Type B pancreatic cell (in vitro differentiated cells): ENCODE measurements around the gene PARD3. TPM values are rescaled to one million over a fixed set of nuclear protein-coding genes. Genes with fewer than 3 reads are reported as not detected.

Source experiments
- DNase-seq: peaks from one replicate; pipeline ENCODE4 v3.0.0; 2021; ENCODE audit warnings: mixed read lengths; ENCODE audit not compliant: unreplicated experiment; ENCODE audit errors: extremely low spot score
- H3K27ac Mint-ChIP-seq: 2 replicates; pipeline ENCODE4 v1.8.0; 2021; ENCODE audit warnings: mild to moderate bottlenecking, mixed read lengths
- H3K27me3 Mint-ChIP-seq: 2 replicates; pipeline ENCODE4 v1.8.0; 2021; ENCODE audit warnings: mixed read lengths
- H3K36me3 Mint-ChIP-seq: 2 replicates; pipeline ENCODE4 v1.8.0; 2021; ENCODE audit warnings: mixed read lengths
- H3K4me1 Mint-ChIP-seq: one replicate; pipeline ENCODE4 v1.8.0; 2021; ENCODE audit warnings: mixed read lengths; ENCODE audit not compliant: unreplicated experiment
- H3K4me3 Mint-ChIP-seq: 2 replicates; pipeline ENCODE4 v1.8.0; 2021; ENCODE audit warnings: mild to moderate bottlenecking, mixed read lengths
- H3K9me3 Mint-ChIP-seq: 2 replicates; pipeline ENCODE4 v1.8.0; 2021; ENCODE audit warnings: mixed read lengths
- CTCF ChIP-seq: fragments of 200-600 bp; sonication (generic); conservative IDR thresholded peaks from 2 replicates; pipeline ENCODE4 v1.5.0; 2021; ENCODE audit warnings: antibody characterized with exemption, mild to moderate bottlenecking
- total RNA-seq: library from RNA; stranded (reverse); gene quantifications from 2 replicates; pipeline ENCODE4 v1.2.1, GENCODE V29; 2021; ENCODE audit warnings: low replicate concordance

PARD3 gene
- total RNA-seq, 1 donor from 2014 or later = 52.3 TPM

- no peaks in the 10 kb centered on the region for H3K27me3 Mint-ChIP-seq
- H3K4me3 Mint-ChIP-seq = no peak overlapping the region
- peaks cover 6% of the 10 kb centered on the region for H3K36me3 Mint-ChIP-seq
- peaks cover 36% of the 10 kb centered on the region for H3K4me1 Mint-ChIP-seq
- no peak for TF ChIP-seq CTCF
- no peak overlapping the region for H3K27ac Mint-ChIP-seq
- no peaks in the 10 kb centered on the region for H3K9me3 Mint-ChIP-seq
- no peak for DNase-seq
Measured at GRCh38 chr10:34626158-34626880, 188.8 kb downstream of the PARD3 start.

- Mint-ChIP-seq H3K4me3 (no peak overlapping the region), H3K27ac (no peak overlapping the region), H3K9me3 (no peaks in the 10 kb centered on the region), H3K27me3 (no peaks in the 10 kb centered on the region), H3K4me1 (peaks cover 37% of the 10 kb centered on the region), H3K36me3 (peaks cover 11% of the 10 kb centered on the region)
- no peak for TF ChIP-seq CTCF
- DNase-seq = no peak
Measured at GRCh38 chr10:34624323-34625153, 190.6 kb downstream of the PARD3 start.

- no peak for DNase-seq
- peaks cover 30% of the 10 kb centered on the region for H3K4me1 Mint-ChIP-seq
- H3K27me3 Mint-ChIP-seq = no peaks in the 10 kb centered on the region
- no peaks in the 10 kb centered on the region for H3K9me3 Mint-ChIP-seq
- no peak for TF ChIP-seq CTCF
- H3K36me3 Mint-ChIP-seq = peaks cover 11% of the 10 kb centered on the region
- peak overlapping the region; percentile 25 for H3K27ac Mint-ChIP-seq
- peak overlapping the region; percentile 35 for H3K4me3 Mint-ChIP-seq
Measured at GRCh38 chr10:34622945-34623344, 192.2 kb downstream of the PARD3 start.

DNA sequence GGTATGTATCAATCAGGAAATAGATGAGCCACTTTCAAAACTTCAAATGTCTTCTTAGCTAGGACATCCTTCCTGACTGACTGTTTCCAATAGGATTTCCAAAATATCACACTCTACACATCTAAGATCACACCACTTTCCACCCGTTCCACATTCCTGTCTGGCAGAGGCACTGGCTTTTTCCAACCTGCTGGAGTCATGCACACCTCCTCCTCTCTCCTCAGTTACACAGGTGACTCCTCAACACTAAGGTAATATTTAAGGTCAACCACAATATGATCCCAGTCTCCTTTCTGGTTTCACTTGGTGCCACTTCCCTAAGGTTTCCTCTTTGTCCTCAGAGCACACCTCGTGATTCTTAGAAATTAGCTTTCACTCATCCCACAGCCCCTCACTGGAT lies 196.5 kb downstream of the PARD3 start:
- Mint-ChIP-seq H3K27ac (no peak overlapping the region), H3K27me3 (no peaks in the 10 kb centered on the region), H3K4me1 (peaks cover 21% of the 10 kb centered on the region), H3K9me3 (no peaks in the 10 kb centered on the region), H3K4me3 (no peak overlapping the region), H3K36me3 (peaks cover 10% of the 10 kb centered on the region)
- DNase-seq = no peak
- no peak for TF ChIP-seq CTCF

- H3K27me3 Mint-ChIP-seq = no peaks in the 10 kb centered on the region
- no peak overlapping the region for H3K4me3 Mint-ChIP-seq
- peaks cover 10% of the 10 kb centered on the region for H3K36me3 Mint-ChIP-seq
- no peak overlapping the region for H3K27ac Mint-ChIP-seq
- H3K9me3 Mint-ChIP-seq = no peaks in the 10 kb centered on the region
- no peak for DNase-seq
- no peak for TF ChIP-seq CTCF
- peaks cover 5% of the 10 kb centered on the region for H3K4me1 Mint-ChIP-seq
Measured at GRCh38 chr10:34615770-34616169, 199.3 kb downstream of the PARD3 start.
